A673 (cell line): ENCODE measurements around the gene FOSL1.

ENCODE experiments used
- EZH2 ChIP-seq: fragments of 200-600 bp; sonication (generic); IDR thresholded peaks from 2 replicates; pipeline ENCODE4 v1.6.1; 2017; ENCODE audit warnings: borderline replicate concordance, low read depth, mild to moderate bottlenecking, mixed read lengths, antibody characterized with exemption, low read length; ENCODE audit not compliant: poor library complexity, severe bottlenecking
- TF ChIP-seq, protein P1 (sequence below): fragments of 300-800, 200-600 bp; sonication (generic); conservative IDR thresholded peaks from 2 replicates; pipeline ENCODE4 v1.5.1; 2017; ENCODE audit warnings: low read depth, mild to moderate bottlenecking, antibody characterized with exemption, low read length, moderate library complexity, mixed read lengths

- TF ChIP-seq, protein P1, sequence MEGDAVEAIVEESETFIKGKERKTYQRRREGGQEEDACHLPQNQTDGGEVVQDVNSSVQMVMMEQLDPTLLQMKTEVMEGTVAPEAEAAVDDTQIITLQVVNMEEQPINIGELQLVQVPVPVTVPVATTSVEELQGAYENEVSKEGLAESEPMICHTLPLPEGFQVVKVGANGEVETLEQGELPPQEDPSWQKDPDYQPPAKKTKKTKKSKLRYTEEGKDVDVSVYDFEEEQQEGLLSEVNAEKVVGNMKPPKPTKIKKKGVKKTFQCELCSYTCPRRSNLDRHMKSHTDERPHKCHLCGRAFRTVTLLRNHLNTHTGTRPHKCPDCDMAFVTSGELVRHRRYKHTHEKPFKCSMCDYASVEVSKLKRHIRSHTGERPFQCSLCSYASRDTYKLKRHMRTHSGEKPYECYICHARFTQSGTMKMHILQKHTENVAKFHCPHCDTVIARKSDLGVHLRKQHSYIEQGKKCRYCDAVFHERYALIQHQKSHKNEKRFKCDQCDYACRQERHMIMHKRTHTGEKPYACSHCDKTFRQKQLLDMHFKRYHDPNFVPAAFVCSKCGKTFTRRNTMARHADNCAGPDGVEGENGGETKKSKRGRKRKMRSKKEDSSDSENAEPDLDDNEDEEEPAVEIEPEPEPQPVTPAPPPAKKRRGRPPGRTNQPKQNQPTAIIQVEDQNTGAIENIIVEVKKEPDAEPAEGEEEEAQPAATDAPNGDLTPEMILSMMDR, result no peak
- no peak for TF ChIP-seq EZH2
Measured at GRCh38 chr11:65855927-65856363, 44.2 kb downstream of the FOSL1 start.
